ENCODE data around the gene ZNF385B. TPM values are rescaled to one million over a fixed set of nuclear protein-coding genes. Genes with fewer than 3 reads are reported as not detected.

ZNF385B gene
- total RNA-seq, 1 experiment from 2014 or later = 0.57 TPM

DNA sequence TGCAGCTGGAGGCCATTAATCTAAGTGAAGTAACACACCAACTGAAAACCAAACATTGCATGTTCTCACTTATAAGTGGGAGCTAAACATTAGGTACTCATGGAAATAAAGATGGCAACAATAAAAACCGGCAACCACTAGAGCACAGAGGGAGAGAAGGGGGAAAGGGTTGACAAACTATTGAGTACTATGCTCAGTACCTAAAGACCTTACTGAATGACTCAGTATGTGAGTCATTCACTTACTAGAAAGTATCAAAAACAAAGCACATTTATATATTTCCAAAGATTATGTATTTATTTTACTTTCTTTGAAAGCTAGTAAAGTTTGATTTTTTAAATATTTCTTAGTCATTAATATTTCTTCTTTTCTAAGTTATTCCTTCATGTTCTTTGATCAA lies 48.9 kb downstream of the ZNF385B start:
- DNase-seq = no peak
- H3K9me3 Mint-ChIP-seq (ENCODE audit: low read depth, unreplicated experiment) = no peaks in the 10 kb centered on the region
- H3K27ac Mint-ChIP-seq (ENCODE audit: unreplicated experiment) = no peak overlapping the region
- no peaks in the 10 kb centered on the region for H3K36me3 Mint-ChIP-seq (ENCODE audit: insufficient read depth, unreplicated experiment)
- H3K4me1 Mint-ChIP-seq (ENCODE audit: low read depth, unreplicated experiment) = peaks cover 6% of the 10 kb centered on the region
- CTCF ChIA-PET = interaction anchor here (0.5 kb wide), 1 partner anchor 357 kb away, joined by 3 read pairs; no protein-coding TSS in a partner anchor
- BruUV-seq (replicated peaks) = no TSS peak
- H3K4me3 Mint-ChIP-seq (ENCODE audit: low read depth, unreplicated experiment) = no peak overlapping the region
- H3K27me3 Mint-ChIP-seq (ENCODE audit: unreplicated experiment) = no peaks in the 10 kb centered on the region
- intact Hi-C loops (cut with micrococcal nuclease; ENCODE audit: unreplicated experiment) = no loop called here
- no peak for TF ChIP-seq CTCF (IDR thresholded peaks at IDR 0.05; ENCODE audit: unreplicated experiment)

GRCh38 chr2:179811042-179811441 lies 50.4 kb downstream of the ZNF385B start:
- intact Hi-C loops (cut with micrococcal nuclease; ENCODE audit: unreplicated experiment) = no loop called here
- CTCF ChIA-PET = no interaction called here
- no peak for DNase-seq
- BruUV-seq (replicated peaks) = no TSS peak
- no peaks in the 10 kb centered on the region for H3K4me1 Mint-ChIP-seq (ENCODE audit: low read depth, unreplicated experiment)
- no peaks in the 10 kb centered on the region for H3K27me3 Mint-ChIP-seq (ENCODE audit: unreplicated experiment)
- H3K36me3 Mint-ChIP-seq (ENCODE audit: insufficient read depth, unreplicated experiment) = no peaks in the 10 kb centered on the region
- no peaks in the 10 kb centered on the region for H3K9me3 Mint-ChIP-seq (ENCODE audit: low read depth, unreplicated experiment)
- H3K4me3 Mint-ChIP-seq (ENCODE audit: low read depth, unreplicated experiment) = no peak overlapping the region
- TF ChIP-seq CTCF (IDR thresholded peaks at IDR 0.05; ENCODE audit: unreplicated experiment) = no peak
- H3K27ac Mint-ChIP-seq (ENCODE audit: unreplicated experiment) = no peak overlapping the region

- Mint-ChIP-seq H3K36me3 (ENCODE audit: insufficient read depth, unreplicated experiment) (no peaks in the 10 kb centered on the region), H3K27me3 (ENCODE audit: unreplicated experiment) (peaks cover 7% of the 10 kb centered on the region), H3K27ac (ENCODE audit: unreplicated experiment) (no peak overlapping the region), H3K4me3 (ENCODE audit: low read depth, unreplicated experiment) (no peak overlapping the region), H3K4me1 (ENCODE audit: low read depth, unreplicated experiment) (no peaks in the 10 kb centered on the region), H3K9me3 (ENCODE audit: low read depth, unreplicated experiment) (no peaks in the 10 kb centered on the region)
- intact Hi-C loops (cut with micrococcal nuclease; ENCODE audit: unreplicated experiment) = no loop called here
- TF ChIP-seq CTCF (IDR thresholded peaks at IDR 0.05; ENCODE audit: unreplicated experiment) = no peak
- no TSS peak for BruUV-seq (replicated peaks)
- CTCF ChIA-PET = no interaction called here
- no peak for DNase-seq
Observed at GRCh38 chr2:179809606-179810005, 51.8 kb downstream of the ZNF385B start.

GRCh38 chr2:179805001-179805400 lies 56.4 kb downstream of the ZNF385B start:
- peaks cover 15% of the 10 kb centered on the region for H3K27me3 Mint-ChIP-seq (ENCODE audit: unreplicated experiment)
- no peak overlapping the region for H3K27ac Mint-ChIP-seq (ENCODE audit: unreplicated experiment)
- DNase-seq = no peak
- TF ChIP-seq CTCF (IDR thresholded peaks at IDR 0.05; ENCODE audit: unreplicated experiment) = no peak
- no peaks in the 10 kb centered on the region for H3K9me3 Mint-ChIP-seq (ENCODE audit: low read depth, unreplicated experiment)
- no peaks in the 10 kb centered on the region for H3K4me1 Mint-ChIP-seq (ENCODE audit: low read depth, unreplicated experiment)
- no TSS peak for BruUV-seq (replicated peaks)
- intact Hi-C loops (cut with micrococcal nuclease; ENCODE audit: unreplicated experiment) = no loop called here
- H3K36me3 Mint-ChIP-seq (ENCODE audit: insufficient read depth, unreplicated experiment) = no peaks in the 10 kb centered on the region
- CTCF ChIA-PET = no interaction called here
- H3K4me3 Mint-ChIP-seq (ENCODE audit: low read depth, unreplicated experiment) = no peak overlapping the region

Measured in Calu3 (cell line).